Uterus (tissue), 4 donors: ENCODE results near the gene RNU4-1. TPM values are rescaled to one million over a fixed set of nuclear protein-coding genes. Genes with fewer than 3 reads are reported as not detected.

ENCODE experiments used
- DNase-seq, 2 donors: peaks; one replicate each; pipeline ENCODE4 v3.0.0-alpha.2; 2019 to 2020
- H3K27ac ChIP-seq, 2 donors: fragments of 200-600 bp; sonication (generic); 1 replicate in 1 of 2; 2 replicates in 1 of 2; pipeline ENCODE4 v1.5.1; 2016 to 2018
- H3K27me3 ChIP-seq, 2 donors: fragments of 200-600 bp; sonication (generic); one replicate each; pipeline ENCODE4 v1.5.1; 2018 to 2019; ENCODE audit warnings: control low read depth in 1 of 2
- H3K36me3 ChIP-seq, 2 donors: fragments of 200-600 bp; sonication (generic); one replicate each; pipeline ENCODE4 v1.5.1; 2019; ENCODE audit warnings: control low read depth in 1 of 2
- H3K4me1 ChIP-seq, 2 donors: fragments of 200-600 bp; sonication (generic); one replicate each; pipeline ENCODE4 v1.5.1; 2018 to 2019; ENCODE audit warnings: control low read depth in 1 of 2
- H3K4me3 ChIP-seq, 2 donors: fragments of 200-600 bp; sonication (generic); 1 replicate in 1 of 2; 2 replicates in 1 of 2; pipeline ENCODE4 v1.5.1; 2018 to 2019; ENCODE audit warnings: mild to moderate bottlenecking in 1 of 2
- H3K9me3 ChIP-seq, 2 donors: fragments of 200-600 bp; sonication (generic); one replicate each; pipeline ENCODE4 v1.5.1; 2019; ENCODE audit warnings: control low read depth in 1 of 2
- POLR2A ChIP-seq, 2 donors: fragments of 450-650 bp; IDR thresholded peaks; one replicate each; pipeline ENCODE4 v1.6.1; 2016; ENCODE audit warnings: antibody characterized with exemption in 2 of 2, mild to moderate bottlenecking in 1 of 2, moderate library complexity in 1 of 2
- intact Hi-C: fragments of 100-400 bp; cut with DNase I; formaldehyde crosslinking; loops from one replicate; pipeline ENCODE4 v1.15.1; 2023; ENCODE audit warnings: low total_unique reads
- total RNA-seq, 4 donors: library from RNA; depleted of rRNA in 3 of 4; stranded (reverse); fragments of >200 nt in 3 of 4; gene quantifications; one replicate each; pipeline versions ENCODE4 v1.1.0 to v1.2.4, GENCODE V29; 2014 to 2023
- TF ChIP-seq, protein P1 (sequence below), 4 experiments: fragments of 200-600 bp in 2 of 4; fragments of 450-650 bp in 2 of 4; sonication (generic) in 2 of 4; IDR thresholded peaks; one replicate each; pipeline ENCODE4 v1.5.1; 2016 to 2019; ENCODE audit warnings: antibody characterized with exemption in 4 of 4, mild to moderate bottlenecking in 2 of 4, moderate library complexity in 1 of 4
- donor health status: DM: yes; HTN: yes; CAD: no.

RNU4-1 gene
- total RNA-seq, 4 donors from 2014 or later = under 0.01 to 2,308 (median under 0.01) TPM

DNA sequence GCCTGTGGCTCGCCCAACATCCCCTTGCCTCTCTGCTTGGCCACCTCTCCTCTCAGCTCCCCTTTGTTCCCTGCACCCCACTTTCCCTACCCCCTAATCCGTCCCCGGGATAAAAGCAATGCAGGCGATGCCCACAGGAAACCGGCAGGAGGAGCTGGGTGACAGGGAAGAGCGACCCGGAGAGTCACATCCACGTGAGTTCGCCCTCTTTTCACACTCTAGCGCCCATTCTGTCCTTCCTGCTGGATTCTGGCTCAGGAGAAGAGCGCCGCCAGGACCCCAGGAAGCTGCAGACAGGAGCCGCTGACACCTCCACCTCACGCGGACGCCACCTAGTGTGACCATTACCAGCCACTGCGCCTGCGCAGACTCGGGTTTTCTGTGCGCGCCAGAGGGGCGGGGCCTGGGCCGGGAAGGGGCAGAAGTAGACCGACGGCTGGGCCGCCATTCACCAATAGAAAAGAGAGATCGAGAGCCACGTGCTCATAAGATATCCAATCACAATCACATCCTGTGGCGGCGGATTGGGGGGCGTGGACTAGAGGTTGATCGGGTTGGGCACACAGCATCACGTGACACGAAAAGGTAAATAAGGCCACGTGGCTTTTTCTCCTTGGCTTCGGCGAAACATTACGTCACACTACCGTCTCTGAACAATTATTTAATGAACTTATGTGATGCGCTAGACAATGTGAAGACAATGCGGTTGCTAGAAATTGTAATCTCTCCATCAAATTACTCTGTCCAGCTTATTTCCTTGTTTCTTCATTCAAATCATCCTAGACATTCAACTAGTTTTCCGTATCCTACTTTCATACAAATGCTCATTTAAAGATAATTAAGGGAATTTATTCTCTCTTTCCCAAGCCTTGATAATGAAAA lies 24.4 kb upstream of the RNU4-1 start:
- H3K4me3 ChIP-seq = peak overlapping the region; percentile 53 to 55
- H3K27me3 ChIP-seq = no peaks in the 10 kb centered on the region
- intact Hi-C loops = loop anchor here (5.0 kb wide), 1 partner anchor 1445 kb away; no protein-coding TSS in a partner anchor
- H3K36me3 ChIP-seq = no peaks in the 10 kb centered on the region
- DNase-seq = peak; percentile 99 to 100
- peak overlapping the region; percentile 76 to 84 for H3K27ac ChIP-seq
- peak; percentile 91 to 93 for TF ChIP-seq POLR2A (IDR thresholded peaks at IDR 0.05)
- TF ChIP-seq, protein P1, sequence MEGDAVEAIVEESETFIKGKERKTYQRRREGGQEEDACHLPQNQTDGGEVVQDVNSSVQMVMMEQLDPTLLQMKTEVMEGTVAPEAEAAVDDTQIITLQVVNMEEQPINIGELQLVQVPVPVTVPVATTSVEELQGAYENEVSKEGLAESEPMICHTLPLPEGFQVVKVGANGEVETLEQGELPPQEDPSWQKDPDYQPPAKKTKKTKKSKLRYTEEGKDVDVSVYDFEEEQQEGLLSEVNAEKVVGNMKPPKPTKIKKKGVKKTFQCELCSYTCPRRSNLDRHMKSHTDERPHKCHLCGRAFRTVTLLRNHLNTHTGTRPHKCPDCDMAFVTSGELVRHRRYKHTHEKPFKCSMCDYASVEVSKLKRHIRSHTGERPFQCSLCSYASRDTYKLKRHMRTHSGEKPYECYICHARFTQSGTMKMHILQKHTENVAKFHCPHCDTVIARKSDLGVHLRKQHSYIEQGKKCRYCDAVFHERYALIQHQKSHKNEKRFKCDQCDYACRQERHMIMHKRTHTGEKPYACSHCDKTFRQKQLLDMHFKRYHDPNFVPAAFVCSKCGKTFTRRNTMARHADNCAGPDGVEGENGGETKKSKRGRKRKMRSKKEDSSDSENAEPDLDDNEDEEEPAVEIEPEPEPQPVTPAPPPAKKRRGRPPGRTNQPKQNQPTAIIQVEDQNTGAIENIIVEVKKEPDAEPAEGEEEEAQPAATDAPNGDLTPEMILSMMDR (IDR thresholded peaks at IDR 0.05) = peak; percentile 52 to 75 (median 67)
- no peaks in the 10 kb centered on the region for H3K9me3 ChIP-seq
- H3K4me1 ChIP-seq = peaks cover 0 to 4% of the 10 kb centered on the region in 2 donors

DNA sequence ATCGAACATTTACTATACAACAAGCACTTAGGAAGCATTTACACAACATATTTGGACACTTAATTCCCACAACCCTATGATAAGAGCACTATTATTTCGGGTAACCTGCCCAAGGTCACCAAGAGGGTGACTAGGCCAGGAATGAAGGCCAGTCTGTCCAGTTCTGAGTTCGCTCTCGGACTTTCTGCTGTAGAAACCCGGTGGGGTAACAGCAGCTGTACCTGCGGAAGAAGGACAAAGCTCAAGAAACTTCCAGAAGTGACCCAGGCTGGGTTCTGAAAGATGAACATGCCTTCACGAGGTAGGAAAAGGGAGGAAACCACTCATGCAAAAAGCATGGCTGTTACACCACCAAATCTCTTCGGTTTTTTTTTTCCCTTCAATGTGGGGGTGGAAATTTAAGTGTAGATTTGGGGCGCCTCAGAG lies 23.8 kb upstream of the RNU4-1 start:
- intact Hi-C loops = loop anchor here (5.0 kb wide), 1 partner anchor 1445 kb away; no protein-coding TSS in a partner anchor

DNA sequence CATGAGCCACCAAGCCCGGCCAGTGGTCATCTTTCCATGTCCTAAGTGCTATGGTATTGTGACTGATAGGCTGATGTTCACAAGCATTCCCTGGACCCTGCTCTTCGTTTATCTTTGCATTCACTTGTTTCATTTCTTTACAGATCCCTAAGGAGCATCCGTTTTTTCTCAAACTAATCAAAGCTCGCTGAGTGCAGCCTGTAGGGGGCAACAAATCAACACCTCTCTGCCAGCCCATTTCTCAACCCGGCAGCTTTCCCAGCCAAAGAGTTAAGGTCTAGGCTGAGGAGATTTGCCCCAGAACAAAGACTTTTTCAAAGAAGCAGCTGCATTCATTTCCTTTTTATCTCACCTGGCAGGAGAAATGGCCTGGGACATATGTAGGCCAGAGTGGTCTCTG lies 21.2 kb upstream of the RNU4-1 start:
- H3K27ac ChIP-seq = no peak overlapping the region
- intact Hi-C loops = no loop called here
- TF ChIP-seq, protein P1 (IDR thresholded peaks at IDR 0.05) = no peak
- TF ChIP-seq POLR2A (IDR thresholded peaks at IDR 0.05) = no peak
- H3K4me1 ChIP-seq = peaks cover 0 to 4% of the 10 kb centered on the region in 2 donors
- DNase-seq = no peak
- H3K36me3 ChIP-seq = no peaks in the 10 kb centered on the region
- no peaks in the 10 kb centered on the region for H3K9me3 ChIP-seq
- H3K27me3 ChIP-seq = no peaks in the 10 kb centered on the region
- no peak overlapping the region for H3K4me3 ChIP-seq

More for the DNA sequence above, 23.8 kb upstream of the RNU4-1 start:
- Histone ChIP-seq H3K4me3 (peak overlapping the region; percentile 53 to 55), H3K27ac (peak overlapping the region; percentile 76 to 84), H3K4me1 (peaks cover 0 to 4% of the 10 kb centered on the region in 2 donors), H3K36me3 (no peaks in the 10 kb centered on the region), H3K9me3 (no peaks in the 10 kb centered on the region), H3K27me3 (no peaks in the 10 kb centered on the region)
- no peak for DNase-seq
- TF ChIP-seq POLR2A (IDR thresholded peaks at IDR 0.05) = no peak
- TF ChIP-seq, protein P1 (IDR thresholded peaks at IDR 0.05) = no peak

DNA sequence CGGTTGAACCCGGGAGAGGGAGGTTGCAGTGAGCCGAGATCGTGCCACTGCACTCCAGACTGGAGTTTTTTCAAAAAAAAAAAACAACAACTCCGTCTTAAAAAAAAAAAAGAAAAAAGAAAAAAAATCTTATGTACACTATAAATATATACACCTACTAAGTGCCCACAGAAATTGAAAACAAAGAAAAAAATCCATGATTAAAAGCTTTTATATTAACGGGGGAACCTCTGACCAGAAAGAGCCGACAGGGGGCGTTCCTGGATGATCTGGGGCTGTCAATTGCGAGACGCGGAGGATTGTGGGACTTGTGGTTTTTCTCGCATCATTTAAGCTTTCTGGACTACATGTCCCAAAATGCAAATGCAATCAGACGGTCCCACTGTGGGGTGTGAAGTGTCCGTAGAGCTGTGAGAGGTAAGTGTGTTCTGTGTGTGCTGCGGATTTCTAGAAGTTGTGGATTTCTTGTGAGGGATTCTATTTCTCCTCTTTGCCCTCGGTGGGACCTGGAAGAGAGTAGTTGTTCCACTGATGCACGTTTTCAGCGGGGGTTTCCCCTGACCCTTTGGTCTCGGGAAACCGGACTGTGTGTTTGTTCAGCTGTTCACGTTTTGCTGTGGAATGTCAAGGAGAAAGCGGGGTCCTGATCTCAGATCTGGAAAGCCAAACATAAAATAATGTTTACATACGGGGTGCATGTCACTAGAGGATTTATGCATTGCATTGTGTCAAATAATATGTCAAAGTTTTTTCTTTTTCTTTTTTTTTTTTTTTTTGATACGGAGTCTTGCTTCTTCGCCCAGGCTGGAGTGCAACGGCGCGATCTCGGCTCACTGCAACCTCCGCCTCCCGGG lies 9.2 kb upstream of the RNU4-1 start, which contains the start of gene SIRT4:
Gene SIRT4, plus strand, starts transcription at position 360 of the 854 bp plus-strand sequence. CDS start 1,241 bp downstream, outside the sequence.
- peak; percentile 17 to 26 for TF ChIP-seq POLR2A (IDR thresholded peaks at IDR 0.05)
- TF ChIP-seq, protein P1 (IDR thresholded peaks at IDR 0.05) = peak; percentile 63 to 86 (median 82)
- Histone ChIP-seq H3K4me3 (peak within 1 kb of the TSS; percentile 48 to 78), H3K27ac (peak within 1 kb of the TSS; percentile 46 to 90), H3K4me1 (no peaks in the 10 kb centered on the region), H3K9me3 (no peaks in the 10 kb centered on the region), H3K27me3 (no peaks in the 10 kb centered on the region), H3K36me3 (no peaks in the 10 kb centered on the region)
- peak; percentile 83 to 93 for DNase-seq
- intact Hi-C loops = no loop called here
